ENCODE results near the gene RBM25.
A peak's percentile ranks its signal among the peaks of the same experiment; 100 is the strongest.
"Not testable (repeated sequence)": the region's sequence is repeated elsewhere in the genome, so short reads cannot be mapped to it uniquely, and the experiment has no call there.

RBM25 gene

GRCh38 chr14:73145371-73145770 is 87.0 kb downstream of the RBM25 start:
- TF ChIP-seq TAF1 (IDR thresholded peaks at IDR 0.05; ENCODE audit: borderline replicate concordance, low read depth, low read length) (no peak), POLR2AphosphoS5 (IDR thresholded peaks at IDR 0.05; ENCODE audit: low read depth, low read length) (no peak), POLR2A (IDR thresholded peaks at IDR 0.05; ENCODE audit: low read depth, low read length) (no peak)
- FAIRE-seq = no peak

GRCh38 chr14:73146111-73146510 is 87.8 kb downstream of the RBM25 start:
- DNase-seq (ENCODE audit: insufficient read length) (no peak), FAIRE-seq (no peak)
- TF ChIP-seq TAF1 (IDR thresholded peaks at IDR 0.05; ENCODE audit: borderline replicate concordance, low read depth, low read length) (no peak), POLR2AphosphoS5 (IDR thresholded peaks at IDR 0.05; ENCODE audit: low read depth, low read length) (no peak)

More at GRCh38 chr14:73145371-73145770, 87.0 kb downstream of the RBM25 start:
- DNase-seq (ENCODE audit: insufficient read length) = no peak

- TF ChIP-seq POLR2A (IDR thresholded peaks at IDR 0.05; ENCODE audit: low read depth, low read length) = no peak
- TF ChIP-seq POLR2AphosphoS5 (IDR thresholded peaks at IDR 0.05; ENCODE audit: low read depth, low read length) = no peak
- no peak for DNase-seq (ENCODE audit: insufficient read length)
- no peak for FAIRE-seq
These were observed 91.4 kb downstream of the RBM25 start for GRCh38 chr14:73149753-73150152.

GRCh38 chr14:73153272-73153671 is 94.9 kb downstream of the RBM25 start:
- DNase-seq (ENCODE audit: insufficient read length) (no peak), FAIRE-seq (no peak)
- no peak for TF ChIP-seq POLR2A (IDR thresholded peaks at IDR 0.05; ENCODE audit: low read depth, low read length)
- no peak for TF ChIP-seq POLR2AphosphoS5 (IDR thresholded peaks at IDR 0.05; ENCODE audit: low read depth, low read length)
- no peak for TF ChIP-seq TAF1 (IDR thresholded peaks at IDR 0.05; ENCODE audit: borderline replicate concordance, low read depth, low read length)

GRCh38 chr14:73162251-73162650 is 103.9 kb downstream of the RBM25 start:
- DNase-seq (ENCODE audit: insufficient read length) = no peak

GRCh38 chr14:73166399-73166798 is 108.1 kb downstream of the RBM25 start:
- no peak for TF ChIP-seq POLR2AphosphoS5 (IDR thresholded peaks at IDR 0.05; ENCODE audit: low read depth, low read length)
- TF ChIP-seq TAF1 (IDR thresholded peaks at IDR 0.05; ENCODE audit: borderline replicate concordance, low read depth, low read length) = no peak
- no peak for TF ChIP-seq POLR2A (IDR thresholded peaks at IDR 0.05; ENCODE audit: low read depth, low read length)
- no peak for FAIRE-seq
- no peak for DNase-seq (ENCODE audit: insufficient read length)

More at GRCh38 chr14:73162251-73162650, 103.9 kb downstream of the RBM25 start:
- no peak for FAIRE-seq
- no peak for TF ChIP-seq POLR2A (IDR thresholded peaks at IDR 0.05; ENCODE audit: low read depth, low read length)
- no peak for TF ChIP-seq TAF1 (IDR thresholded peaks at IDR 0.05; ENCODE audit: borderline replicate concordance, low read depth, low read length)
- no peak for TF ChIP-seq POLR2AphosphoS5 (IDR thresholded peaks at IDR 0.05; ENCODE audit: low read depth, low read length)

GRCh38 chr14:73167727-73168126 is 109.4 kb downstream of the RBM25 start:
- no peak for DNase-seq (ENCODE audit: insufficient read length)
- TF ChIP-seq POLR2A (IDR thresholded peaks at IDR 0.05; ENCODE audit: low read depth, low read length) (no peak), POLR2AphosphoS5 (IDR thresholded peaks at IDR 0.05; ENCODE audit: low read depth, low read length) (no peak), TAF1 (IDR thresholded peaks at IDR 0.05; ENCODE audit: borderline replicate concordance, low read depth, low read length) (no peak)
- FAIRE-seq = no peak

GRCh38 chr14:73168274-73168673 is 109.9 kb downstream of the RBM25 start:
- no peak for FAIRE-seq
- no peak for DNase-seq (ENCODE audit: insufficient read length)
- TF ChIP-seq POLR2A (IDR thresholded peaks at IDR 0.05; ENCODE audit: low read depth, low read length) = no peak
- no peak for TF ChIP-seq TAF1 (IDR thresholded peaks at IDR 0.05; ENCODE audit: borderline replicate concordance, low read depth, low read length)
- TF ChIP-seq POLR2AphosphoS5 (IDR thresholded peaks at IDR 0.05; ENCODE audit: low read depth, low read length) = no peak

- TF ChIP-seq TAF1 (IDR thresholded peaks at IDR 0.05; ENCODE audit: borderline replicate concordance, low read depth, low read length) (no peak), POLR2AphosphoS5 (IDR thresholded peaks at IDR 0.05; ENCODE audit: low read depth, low read length) (no peak), POLR2A (IDR thresholded peaks at IDR 0.05; ENCODE audit: low read depth, low read length) (no peak)
- DNase-seq (ENCODE audit: insufficient read length) = no peak
- no peak for FAIRE-seq
These were observed 110.4 kb downstream of the RBM25 start for GRCh38 chr14:73168691-73169090.

- not testable (repeated sequence) for DNase-seq (ENCODE audit: insufficient read length); FAIRE-seq
These were observed 111.5 kb downstream of the RBM25 start for GRCh38 chr14:73169855-73170254.

GRCh38 chr14:73170686-73171085 is 112.4 kb downstream of the RBM25 start:
- no peak for FAIRE-seq
- TF ChIP-seq TAF1 (IDR thresholded peaks at IDR 0.05; ENCODE audit: borderline replicate concordance, low read depth, low read length) = no peak
- TF ChIP-seq POLR2A (IDR thresholded peaks at IDR 0.05; ENCODE audit: low read depth, low read length) = no peak
- no peak for TF ChIP-seq POLR2AphosphoS5 (IDR thresholded peaks at IDR 0.05; ENCODE audit: low read depth, low read length)
- DNase-seq (ENCODE audit: insufficient read length) = no peak

- DNase-seq (ENCODE audit: insufficient read length) (no peak), FAIRE-seq (peak; percentile 5)
- TF ChIP-seq POLR2A (IDR thresholded peaks at IDR 0.05; ENCODE audit: low read depth, low read length) = no peak
These were observed 114.2 kb downstream of the RBM25 start for GRCh38 chr14:73172500-73172899.

GRCh38 chr14:73173092-73173735 is 114.9 kb downstream of the RBM25 start:
- TF ChIP-seq TAF1 (IDR thresholded peaks at IDR 0.05; ENCODE audit: borderline replicate concordance, low read depth, low read length) (no peak), POLR2A (IDR thresholded peaks at IDR 0.05; ENCODE audit: low read depth, low read length) (no peak), POLR2AphosphoS5 (IDR thresholded peaks at IDR 0.05; ENCODE audit: low read depth, low read length) (no peak)
- DNase-seq (ENCODE audit: insufficient read length) (no peak), FAIRE-seq (no peak)

All from GM12892 (cell line).